GM23338 (cell line): Measurements from ENCODE around the gene BAIAP2. TPM values are rescaled to one million over a fixed set of nuclear protein-coding genes. Genes with fewer than 3 reads are reported as not detected.

Source experiments
- ATAC-seq: fragments of 200-7000 bp; cut with Tn5 transposase; 3 replicates; pipeline ENCODE4 v1.9.1; 2020
- DNase-seq: peaks from one replicate; pipeline ENCODE4 v3.0.0-alpha.2; 2015; ENCODE audit warnings: low spot score
- H2AFZ ChIP-seq: fragments of 200-600 bp; sonication (generic); 2 replicates; pipeline ENCODE4 v1.8.0; 2016; ENCODE audit warnings: antibody characterized with exemption, mild to moderate bottlenecking, moderate library complexity
- H3F3A ChIP-seq: fragments of 200-600 bp; sonication (generic); replicated peaks from 2 replicates; pipeline ENCODE4 v1.8.0; 2017; ENCODE audit warnings: antibody characterized with exemption, mixed run types, low read depth
- H3K27ac ChIP-seq: fragments of 200-600 bp; sonication (generic); 2 replicates; pipeline ENCODE4 v1.6.1; 2016; ENCODE audit warnings: low read depth
- H3K27me3 ChIP-seq: fragments of 200-600 bp; sonication (generic); 2 replicates; pipeline ENCODE4 v1.8.0; 2016; ENCODE audit warnings: mild to moderate bottlenecking, mixed run types, moderate library complexity; ENCODE audit not compliant: insufficient read depth
- H3K36me3 ChIP-seq: fragments of 200-600 bp; sonication (generic); 2 replicates; pipeline ENCODE4 v1.8.0; 2016; ENCODE audit warnings: mild to moderate bottlenecking; ENCODE audit not compliant: insufficient read depth
- H3K4me1 ChIP-seq: fragments of 200-600 bp; sonication (generic); 2 replicates; pipeline ENCODE4 v1.8.0; 2016; ENCODE audit warnings: mild to moderate bottlenecking, moderate library complexity; ENCODE audit not compliant: insufficient read depth
- H3K4me2 ChIP-seq: fragments of 200-600 bp; sonication (generic); 2 replicates; pipeline ENCODE4 v1.7.1; 2017; ENCODE audit warnings: mixed run types
- H3K4me3 ChIP-seq: fragments of 200-600 bp; sonication (generic); 2 replicates; pipeline ENCODE4 v1.6.1; 2016; ENCODE audit warnings: mixed run types
- H3K79me2 ChIP-seq: fragments of 200-600 bp; sonication (generic); replicated peaks from 2 replicates; pipeline ENCODE4 v1.8.0; 2017; ENCODE audit warnings: mild to moderate bottlenecking; ENCODE audit not compliant: insufficient read depth
- H3K9me2 ChIP-seq: fragments of 200-600 bp; sonication (generic); 2 replicates; pipeline ENCODE4 v1.8.0; 2017; ENCODE audit not compliant: insufficient read depth
- H4K20me1 ChIP-seq: fragments of 200-600 bp; sonication (generic); replicated peaks from 2 replicates; pipeline ENCODE4 v1.8.0; 2017; ENCODE audit warnings: mild to moderate bottlenecking; ENCODE audit not compliant: insufficient read depth
- H3K27ac Mint-ChIP-seq: 2 replicates; pipeline ENCODE4 v1.8.0; 2020; ENCODE audit warnings: inconsistent platforms, mild to moderate bottlenecking, moderate library complexity, mixed read lengths
- H3K27me3 Mint-ChIP-seq: 3 replicates; pipeline ENCODE4 v1.8.0; 2022; ENCODE audit warnings: low read depth, mild to moderate bottlenecking, moderate library complexity, mixed read lengths, inconsistent platforms; ENCODE audit not compliant: insufficient read depth, poor library complexity
- H3K36me3 Mint-ChIP-seq: 3 replicates; pipeline ENCODE4 v1.8.0; 2021; ENCODE audit warnings: low read depth, mild to moderate bottlenecking, inconsistent platforms, moderate library complexity, mixed read lengths
- H3K4me1 Mint-ChIP-seq: 3 replicates; pipeline ENCODE4 v1.8.0; 2020; ENCODE audit warnings: mild to moderate bottlenecking, inconsistent platforms, mixed read lengths
- H3K4me3 Mint-ChIP-seq: 3 replicates; pipeline ENCODE4 v1.8.0; 2021; ENCODE audit warnings: moderate library complexity, mild to moderate bottlenecking, inconsistent platforms, mixed read lengths
- H3K9me3 Mint-ChIP-seq: 3 replicates; pipeline ENCODE4 v1.8.0; 2020; ENCODE audit warnings: moderate library complexity, mild to moderate bottlenecking, inconsistent platforms, mixed read lengths
- CREB1 ChIP-seq: fragments of 250-450 bp; sonication (Bioruptor Pico); IDR thresholded peaks from 2 replicates; pipeline ENCODE4 v1.5.0; 2020; ENCODE audit warnings: low read depth, mild to moderate bottlenecking, moderate library complexity
- CTCF ChIP-seq, 2 experiments: fragments of 200-600 bp in 1 of 2; sonication (generic) in 1 of 2; conservative IDR thresholded peaks; 2 replicates each; pipeline versions ENCODE4 v1.5.1 to v1.6.1; 2016 to 2017; ENCODE audit warnings: antibody characterized with exemption in 2 of 2, low read depth in 2 of 2, mild to moderate bottlenecking in 2 of 2, moderate library complexity in 1 of 2
- EZH2 ChIP-seq: fragments of 200-600 bp; sonication (generic); IDR thresholded peaks from one replicate; pipeline ENCODE4 v1.8.0; 2017; ENCODE audit warnings: antibody characterized with exemption, mild to moderate bottlenecking, low read depth; ENCODE audit not compliant: unreplicated experiment
- EZH2phosphoT487 ChIP-seq: fragments of 200-600 bp; sonication (generic); IDR thresholded peaks from one replicate; pipeline ENCODE4 v1.8.1; 2018; ENCODE audit warnings: antibody characterized with exemption; ENCODE audit not compliant: unreplicated experiment
- JUNB ChIP-seq: IDR thresholded peaks from one replicate; pipeline ENCODE4 v1.6.1; 2016; ENCODE audit warnings: antibody characterized with exemption; ENCODE audit not compliant: unreplicated experiment
- NANOG ChIP-seq: IDR thresholded peaks from 2 replicates; pipeline ENCODE4 v1.6.1; 2016; ENCODE audit warnings: antibody characterized with exemption, borderline replicate concordance
- POLR2AphosphoS5 ChIP-seq: IDR thresholded peaks from 2 replicates; pipeline ENCODE4 v1.6.1; 2016; ENCODE audit warnings: antibody characterized with exemption, low read depth
- STAT1 ChIP-seq: IDR thresholded peaks from one replicate; pipeline ENCODE4 v1.6.1; 2016; ENCODE audit warnings: antibody characterized with exemption; ENCODE audit not compliant: unreplicated experiment
- ZNF114 ChIP-seq: fragments of 250-450 bp; sonication (Bioruptor Pico); IDR thresholded peaks from 2 replicates; pipeline ENCODE4 v1.5.0; 2020; ENCODE audit warnings: mild to moderate bottlenecking, moderate library complexity
- ZNF331 ChIP-seq: fragments of 250-450 bp; sonication (Bioruptor Pico); IDR thresholded peaks from 2 replicates; pipeline ENCODE4 v1.5.0; 2020; ENCODE audit warnings: low read depth, mild to moderate bottlenecking, moderate library complexity
- polyA plus RNA-seq: library from polyadenylated mRNA; unstranded; fragments of >200 nt; fragmentation: Nextera tagmentation; extraction: Ambion mirVana; gene quantifications from 2 replicates; pipeline ENCODE4 v1.2.1, GENCODE V29; 2016
- total RNA-seq: library from RNA; depleted of rRNA; stranded (reverse); fragments of >200 nt; shearing (Covaris generic); gene quantifications from 2 replicates; pipeline ENCODE4 v1.2.3, GENCODE V29; 2014
- TF ChIP-seq, protein P1 (sequence below): IDR thresholded peaks from one replicate; pipeline ENCODE4 v1.6.1; 2018; ENCODE audit warnings: antibody characterized with exemption; ENCODE audit not compliant: unreplicated experiment
- TF ChIP-seq, protein P2 (sequence below): fragments of 250-450 bp; sonication (Bioruptor Pico); IDR thresholded peaks from 2 replicates; pipeline ENCODE4 v1.5.0; 2020; ENCODE audit warnings: mild to moderate bottlenecking, moderate library complexity
- TF ChIP-seq, protein P3 (sequence below): IDR thresholded peaks from 2 replicates; pipeline ENCODE4 v1.6.1; 2016; ENCODE audit warnings: antibody characterized with exemption

BAIAP2 gene
- total and polyA plus RNA-seq, 2 experiments from 2014 or later, result 21.7 to 22.7 TPM

DNA sequence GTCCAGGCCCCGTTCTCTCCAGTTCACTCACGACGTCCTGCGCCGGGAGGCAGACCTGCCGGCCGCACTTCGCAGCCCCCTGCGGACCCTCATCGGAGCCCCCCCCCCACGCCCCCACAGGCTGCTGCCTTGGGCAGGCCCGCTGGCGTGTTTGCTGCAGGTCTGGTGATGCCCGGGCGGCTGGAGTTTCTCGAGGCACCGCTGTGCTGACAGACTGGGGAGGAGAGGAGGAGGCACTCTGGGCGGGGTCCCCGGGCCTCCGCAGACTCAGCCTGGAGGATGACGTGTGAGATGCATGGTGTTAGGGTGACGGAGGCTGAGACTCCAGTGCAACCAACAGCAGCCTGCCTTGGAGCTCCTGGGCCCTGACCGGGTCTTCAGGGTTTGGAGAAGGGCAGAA lies 24.1 kb downstream of the BAIAP2 start:
- Histone ChIP-seq H3K27ac (no peak overlapping the region), H2AFZ (no peak overlapping the region), H3K9me2 (no peaks in the 10 kb centered on the region), H3K4me2 (no peak overlapping the region), H4K20me1 (peaks cover 5% of the 10 kb centered on the region; the same call in 1 of the 2 replicates), H3K4me3 (no peak overlapping the region), H3K79me2 (no peaks in the 10 kb centered on the region), H3K36me3 (no peaks in the 10 kb centered on the region), H3F3A (no peaks in the 10 kb centered on the region), H3K4me1 (no peaks in the 10 kb centered on the region), H3K27me3 (no peaks in the 10 kb centered on the region)
- ATAC-seq (no peak), DNase-seq (no peak)
- Mint-ChIP-seq H3K27me3 (peaks cover 17% of the 10 kb centered on the region), H3K4me1 (peaks cover 6% of the 10 kb centered on the region; the same call in 2 of the 3 replicates), H3K36me3 (no peaks in the 10 kb centered on the region; the same call in 1 of the 3 replicates), H3K9me3 (no peaks in the 10 kb centered on the region), H3K27ac (no peak overlapping the region), H3K4me3 (no peak overlapping the region)
- TF ChIP-seq, protein P1, sequence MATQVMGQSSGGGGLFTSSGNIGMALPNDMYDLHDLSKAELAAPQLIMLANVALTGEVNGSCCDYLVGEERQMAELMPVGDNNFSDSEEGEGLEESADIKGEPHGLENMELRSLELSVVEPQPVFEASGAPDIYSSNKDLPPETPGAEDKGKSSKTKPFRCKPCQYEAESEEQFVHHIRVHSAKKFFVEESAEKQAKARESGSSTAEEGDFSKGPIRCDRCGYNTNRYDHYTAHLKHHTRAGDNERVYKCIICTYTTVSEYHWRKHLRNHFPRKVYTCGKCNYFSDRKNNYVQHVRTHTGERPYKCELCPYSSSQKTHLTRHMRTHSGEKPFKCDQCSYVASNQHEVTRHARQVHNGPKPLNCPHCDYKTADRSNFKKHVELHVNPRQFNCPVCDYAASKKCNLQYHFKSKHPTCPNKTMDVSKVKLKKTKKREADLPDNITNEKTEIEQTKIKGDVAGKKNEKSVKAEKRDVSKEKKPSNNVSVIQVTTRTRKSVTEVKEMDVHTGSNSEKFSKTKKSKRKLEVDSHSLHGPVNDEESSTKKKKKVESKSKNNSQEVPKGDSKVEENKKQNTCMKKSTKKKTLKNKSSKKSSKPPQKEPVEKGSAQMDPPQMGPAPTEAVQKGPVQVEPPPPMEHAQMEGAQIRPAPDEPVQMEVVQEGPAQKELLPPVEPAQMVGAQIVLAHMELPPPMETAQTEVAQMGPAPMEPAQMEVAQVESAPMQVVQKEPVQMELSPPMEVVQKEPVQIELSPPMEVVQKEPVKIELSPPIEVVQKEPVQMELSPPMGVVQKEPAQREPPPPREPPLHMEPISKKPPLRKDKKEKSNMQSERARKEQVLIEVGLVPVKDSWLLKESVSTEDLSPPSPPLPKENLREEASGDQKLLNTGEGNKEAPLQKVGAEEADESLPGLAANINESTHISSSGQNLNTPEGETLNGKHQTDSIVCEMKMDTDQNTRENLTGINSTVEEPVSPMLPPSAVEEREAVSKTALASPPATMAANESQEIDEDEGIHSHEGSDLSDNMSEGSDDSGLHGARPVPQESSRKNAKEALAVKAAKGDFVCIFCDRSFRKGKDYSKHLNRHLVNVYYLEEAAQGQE, result no peak
- TF ChIP-seq CREB1 (CRISPR knock-in tag) (no peak), POLR2AphosphoS5 (no peak), JUNB (no peak), ZNF114 (CRISPR knock-in tag) (no peak), ZNF331 (CRISPR knock-in tag) (no peak), NANOG (no peak), STAT1 (no peak), EZH2 (no peak), CTCF (conservative IDR thresholded peaks at IDR 0.05; ENCODE audit: low read depth in 2 of 2) (no peak), EZH2phosphoT487 (no peak)
- TF ChIP-seq, protein P2, sequence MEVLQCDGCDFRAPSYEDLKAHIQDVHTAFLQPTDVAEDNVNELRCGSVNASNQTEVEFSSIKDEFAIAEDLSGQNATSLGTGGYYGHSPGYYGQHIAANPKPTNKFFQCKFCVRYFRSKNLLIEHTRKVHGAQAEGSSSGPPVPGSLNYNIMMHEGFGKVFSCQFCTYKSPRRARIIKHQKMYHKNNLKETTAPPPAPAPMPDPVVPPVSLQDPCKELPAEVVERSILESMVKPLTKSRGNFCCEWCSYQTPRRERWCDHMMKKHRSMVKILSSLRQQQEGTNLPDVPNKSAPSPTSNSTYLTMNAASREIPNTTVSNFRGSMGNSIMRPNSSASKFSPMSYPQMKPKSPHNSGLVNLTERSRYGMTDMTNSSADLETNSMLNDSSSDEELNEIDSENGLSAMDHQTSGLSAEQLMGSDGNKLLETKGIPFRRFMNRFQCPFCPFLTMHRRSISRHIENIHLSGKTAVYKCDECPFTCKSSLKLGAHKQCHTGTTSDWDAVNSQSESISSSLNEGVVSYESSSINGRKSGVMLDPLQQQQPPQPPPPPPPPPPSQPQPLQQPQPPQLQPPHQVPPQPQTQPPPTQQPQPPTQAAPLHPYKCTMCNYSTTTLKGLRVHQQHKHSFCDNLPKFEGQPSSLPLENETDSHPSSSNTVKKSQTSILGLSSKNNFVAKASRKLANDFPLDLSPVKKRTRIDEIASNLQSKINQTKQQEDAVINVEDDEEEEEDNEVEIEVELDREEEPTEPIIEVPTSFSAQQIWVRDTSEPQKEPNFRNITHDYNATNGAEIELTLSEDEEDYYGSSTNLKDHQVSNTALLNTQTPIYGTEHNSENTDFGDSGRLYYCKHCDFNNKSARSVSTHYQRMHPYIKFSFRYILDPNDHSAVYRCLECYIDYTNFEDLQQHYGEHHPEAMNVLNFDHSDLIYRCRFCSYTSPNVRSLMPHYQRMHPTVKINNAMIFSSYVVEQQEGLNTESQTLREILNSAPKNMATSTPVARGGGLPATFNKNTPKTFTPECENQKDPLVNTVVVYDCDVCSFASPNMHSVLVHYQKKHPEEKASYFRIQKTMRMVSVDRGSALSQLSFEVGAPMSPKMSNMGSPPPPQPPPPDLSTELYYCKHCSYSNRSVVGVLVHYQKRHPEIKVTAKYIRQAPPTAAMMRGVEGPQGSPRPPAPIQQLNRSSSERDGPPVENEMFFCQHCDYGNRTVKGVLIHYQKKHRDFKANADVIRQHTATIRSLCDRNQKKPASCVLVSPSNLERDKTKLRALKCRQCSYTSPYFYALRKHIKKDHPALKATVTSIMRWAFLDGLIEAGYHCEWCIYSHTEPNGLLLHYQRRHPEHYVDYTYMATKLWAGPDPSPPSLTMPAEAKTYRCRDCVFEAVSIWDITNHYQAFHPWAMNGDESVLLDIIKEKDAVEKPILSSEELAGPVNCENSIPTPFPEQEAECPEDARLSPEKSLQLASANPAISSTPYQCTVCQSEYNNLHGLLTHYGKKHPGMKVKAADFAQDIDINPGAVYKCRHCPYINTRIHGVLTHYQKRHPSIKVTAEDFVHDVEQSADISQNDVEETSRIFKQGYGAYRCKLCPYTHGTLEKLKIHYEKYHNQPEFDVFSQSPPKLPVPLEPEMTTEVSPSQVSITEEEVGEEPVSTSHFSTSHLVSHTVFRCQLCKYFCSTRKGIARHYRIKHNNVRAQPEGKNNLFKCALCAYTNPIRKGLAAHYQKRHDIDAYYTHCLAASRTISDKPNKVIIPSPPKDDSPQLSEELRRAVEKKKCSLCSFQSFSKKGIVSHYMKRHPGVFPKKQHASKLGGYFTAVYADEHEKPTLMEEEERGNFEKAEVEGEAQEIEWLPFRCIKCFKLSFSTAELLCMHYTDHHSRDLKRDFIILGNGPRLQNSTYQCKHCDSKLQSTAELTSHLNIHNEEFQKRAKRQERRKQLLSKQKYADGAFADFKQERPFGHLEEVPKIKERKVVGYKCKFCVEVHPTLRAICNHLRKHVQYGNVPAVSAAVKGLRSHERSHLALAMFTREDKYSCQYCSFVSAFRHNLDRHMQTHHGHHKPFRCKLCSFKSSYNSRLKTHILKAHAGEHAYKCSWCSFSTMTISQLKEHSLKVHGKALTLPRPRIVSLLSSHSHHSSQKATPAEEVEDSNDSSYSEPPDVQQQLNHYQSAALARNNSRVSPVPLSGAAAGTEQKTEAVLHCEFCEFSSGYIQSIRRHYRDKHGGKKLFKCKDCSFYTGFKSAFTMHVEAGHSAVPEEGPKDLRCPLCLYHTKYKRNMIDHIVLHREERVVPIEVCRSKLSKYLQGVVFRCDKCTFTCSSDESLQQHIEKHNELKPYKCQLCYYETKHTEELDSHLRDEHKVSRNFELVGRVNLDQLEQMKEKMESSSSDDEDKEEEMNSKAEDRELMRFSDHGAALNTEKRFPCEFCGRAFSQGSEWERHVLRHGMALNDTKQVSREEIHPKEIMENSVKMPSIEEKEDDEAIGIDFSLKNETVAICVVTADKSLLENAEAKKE (CRISPR knock-in tag), result no peak
- TF ChIP-seq, protein P3, sequence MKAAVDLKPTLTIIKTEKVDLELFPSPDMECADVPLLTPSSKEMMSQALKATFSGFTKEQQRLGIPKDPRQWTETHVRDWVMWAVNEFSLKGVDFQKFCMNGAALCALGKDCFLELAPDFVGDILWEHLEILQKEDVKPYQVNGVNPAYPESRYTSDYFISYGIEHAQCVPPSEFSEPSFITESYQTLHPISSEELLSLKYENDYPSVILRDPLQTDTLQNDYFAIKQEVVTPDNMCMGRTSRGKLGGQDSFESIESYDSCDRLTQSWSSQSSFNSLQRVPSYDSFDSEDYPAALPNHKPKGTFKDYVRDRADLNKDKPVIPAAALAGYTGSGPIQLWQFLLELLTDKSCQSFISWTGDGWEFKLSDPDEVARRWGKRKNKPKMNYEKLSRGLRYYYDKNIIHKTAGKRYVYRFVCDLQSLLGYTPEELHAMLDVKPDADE, result no peak
